ENCODE results near the gene RBMS1.

DNA sequence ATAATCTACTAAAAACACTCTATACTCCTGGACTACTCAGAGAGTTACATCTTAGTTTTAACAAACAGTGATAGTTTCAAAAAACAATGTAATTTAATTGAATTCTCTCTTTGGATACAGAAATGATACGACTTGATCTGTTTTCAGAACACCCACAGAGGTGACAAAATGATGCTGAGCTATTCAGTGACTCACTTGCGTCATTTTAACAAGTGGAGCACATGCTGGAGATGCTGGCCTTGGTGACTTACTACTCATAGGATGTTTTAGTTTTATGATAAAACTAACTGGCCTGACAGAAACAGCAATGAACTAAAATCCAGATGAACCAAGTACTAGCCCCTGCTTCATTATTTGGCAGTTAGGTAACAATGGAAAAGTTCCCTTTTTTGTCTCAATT lies 192.2 kb downstream of the RBMS1 start:
- no peak for TF ChIP-seq NFE2L2 (conservative IDR thresholded peaks at IDR 0.05; ENCODE audit: low read length)
- TF ChIP-seq CTCF (IDR thresholded peaks at IDR 0.05), result no peak
- no peak for TF ChIP-seq NR3C1 (IDR thresholded peaks at IDR 0.05)
- no peak for TF ChIP-seq MAZ (IDR thresholded peaks at IDR 0.05; ENCODE audit: borderline replicate concordance, low read depth, low read length)
- TF ChIP-seq KDM1A (IDR thresholded peaks at IDR 0.05; ENCODE audit: low read depth), result no peak
- TF ChIP-seq MAFK (IDR thresholded peaks at IDR 0.05; ENCODE audit: partially characterized antibody), result no peak
- no peak for TF ChIP-seq BHLHE40 (IDR thresholded peaks at IDR 0.05; ENCODE audit: low read depth, low read length)
- no peak for TF ChIP-seq MAX (IDR thresholded peaks at IDR 0.05)
- TF ChIP-seq EP300 (IDR thresholded peaks at IDR 0.05), result no peak
- TF ChIP-seq, protein P1, sequence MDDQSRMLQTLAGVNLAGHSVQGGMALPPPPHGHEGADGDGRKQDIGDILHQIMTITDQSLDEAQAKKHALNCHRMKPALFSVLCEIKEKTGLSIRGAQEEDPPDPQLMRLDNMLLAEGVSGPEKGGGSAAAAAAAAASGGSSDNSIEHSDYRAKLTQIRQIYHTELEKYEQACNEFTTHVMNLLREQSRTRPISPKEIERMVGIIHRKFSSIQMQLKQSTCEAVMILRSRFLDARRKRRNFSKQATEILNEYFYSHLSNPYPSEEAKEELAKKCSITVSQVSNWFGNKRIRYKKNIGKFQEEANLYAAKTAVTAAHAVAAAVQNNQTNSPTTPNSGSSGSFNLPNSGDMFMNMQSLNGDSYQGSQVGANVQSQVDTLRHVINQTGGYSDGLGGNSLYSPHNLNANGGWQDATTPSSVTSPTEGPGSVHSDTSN (IDR thresholded peaks at IDR 0.05), result no peak
- no peak for TF ChIP-seq ESRRA (IDR thresholded peaks at IDR 0.05; ENCODE audit: borderline replicate concordance, low read length)
- no peak for TF ChIP-seq HOXB13 (CRISPR knock-in tag; IDR thresholded peaks at IDR 0.05; ENCODE audit: low read depth)
- TF ChIP-seq RCOR1 (IDR thresholded peaks at IDR 0.05; ENCODE audit: low read depth, low read length), result no peak
- TF ChIP-seq E2F6 (IDR thresholded peaks at IDR 0.05; ENCODE audit: borderline replicate concordance, low read depth), result no peak
